ENCODE results near the gene PRRC2C. TPM values are rescaled to one million over a fixed set of nuclear protein-coding genes. Genes with fewer than 3 reads are reported as not detected.
"Not testable (repeated sequence)": the region's sequence is repeated elsewhere in the genome, so short reads cannot be mapped to it uniquely, and the experiment has no call there.

Gene PRRC2C
- total RNA-seq, 2 donors from 2014 or later: 136 to 142 TPM

- Histone ChIP-seq H3K27ac (no peak overlapping the region), H3K4me1 (no peaks in the 10 kb centered on the region), H3K9me3 (no peaks in the 10 kb centered on the region), H3K4me3 (no peak overlapping the region), H3K9ac (ENCODE audit: low read depth in 2 of 2, low read length in 2 of 2) (no peak overlapping the region), H3K36me3 (peaks cover 4% of the 10 kb centered on the region), H3K27me3 (no peaks in the 10 kb centered on the region)
- no peak for TF ChIP-seq CTCF (IDR thresholded peaks at IDR 0.05)
- DNase-seq: no peak
- intact Hi-C loops (cut with DNase I): no loop called here
Observed at GRCh38 chr1:171595324-171595723, 110.0 kb downstream of the PRRC2C start.

GRCh38 chr1:171596119-171596518, 110.8 kb downstream of the PRRC2C start:
- Histone ChIP-seq H3K27me3 (no peaks in the 10 kb centered on the region), H3K9me3 (no peaks in the 10 kb centered on the region), H3K36me3 (peaks cover 4% of the 10 kb centered on the region), H3K27ac (no peak overlapping the region), H3K4me3 (no peak overlapping the region), H3K4me1 (no peaks in the 10 kb centered on the region), H3K9ac (ENCODE audit: low read depth in 2 of 2, low read length in 2 of 2) (no peak overlapping the region)
- no peak for TF ChIP-seq CTCF (IDR thresholded peaks at IDR 0.05)
- intact Hi-C loops (cut with DNase I): no loop called here
- DNase-seq: no peak

- peaks cover 4% of the 10 kb centered on the region for H3K36me3 ChIP-seq
- H3K4me3 ChIP-seq: no peak overlapping the region
- H3K27me3 ChIP-seq: no peaks in the 10 kb centered on the region
- H3K4me1 ChIP-seq: no peaks in the 10 kb centered on the region
- intact Hi-C loops (cut with DNase I): no loop called here
- TF ChIP-seq CTCF (IDR thresholded peaks at IDR 0.05): no peak
- no peak for DNase-seq
- no peak overlapping the region for H3K27ac ChIP-seq
- no peak overlapping the region for H3K9ac ChIP-seq (ENCODE audit: low read depth in 2 of 2, low read length in 2 of 2)
- H3K9me3 ChIP-seq: no peaks in the 10 kb centered on the region
Observed at GRCh38 chr1:171596705-171597104, 111.4 kb downstream of the PRRC2C start.

- Histone ChIP-seq H3K27ac (no peak overlapping the region), H3K4me3 (no peak overlapping the region), H3K36me3 (peaks cover 4% of the 10 kb centered on the region), H3K9me3 (no peaks in the 10 kb centered on the region), H3K4me1 (no peaks in the 10 kb centered on the region), H3K9ac (ENCODE audit: low read depth in 2 of 2, low read length in 2 of 2) (no peak overlapping the region), H3K27me3 (no peaks in the 10 kb centered on the region)
- no peak for DNase-seq
- no peak for TF ChIP-seq CTCF (IDR thresholded peaks at IDR 0.05)
- intact Hi-C loops (cut with DNase I): no loop called here
Observed at GRCh38 chr1:171597203-171597602, 111.9 kb downstream of the PRRC2C start.

- H3K9me3 ChIP-seq; intact Hi-C loops (cut with DNase I); H3K4me3 ChIP-seq; H3K9ac ChIP-seq (ENCODE audit: low read depth in 2 of 2, low read length in 2 of 2); DNase-seq; H3K27ac ChIP-seq; H3K4me1 ChIP-seq; H3K27me3 ChIP-seq; H3K36me3 ChIP-seq: not testable (repeated sequence)
Observed at GRCh38 chr1:171600310-171600709, 115.0 kb downstream of the PRRC2C start.

DNA sequence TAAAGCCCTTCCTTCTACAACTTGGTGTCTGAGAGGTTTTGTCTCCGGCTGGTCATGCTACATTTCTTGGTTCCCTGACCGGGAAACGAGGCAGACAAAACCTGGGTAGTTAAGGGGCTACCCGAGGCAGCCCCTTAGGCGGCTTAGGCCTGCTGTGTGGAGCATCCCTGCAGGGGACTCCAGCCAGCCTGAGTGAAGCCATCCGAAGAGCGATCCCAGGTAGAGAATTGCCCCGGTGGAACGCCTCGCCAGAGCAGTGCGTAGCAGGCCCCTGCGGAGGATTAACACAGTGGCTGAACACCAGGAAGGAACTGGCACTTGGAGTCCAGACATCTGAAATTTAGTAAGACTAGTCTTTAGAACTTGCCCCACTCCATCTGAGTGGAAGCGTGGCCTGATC, 115.5 kb downstream of the PRRC2C start:
- DNase-seq: no peak
- H3K27ac ChIP-seq: no peak overlapping the region
- no peak for TF ChIP-seq CTCF (IDR thresholded peaks at IDR 0.05)
- H3K27me3 ChIP-seq: no peaks in the 10 kb centered on the region
- no peaks in the 10 kb centered on the region for H3K36me3 ChIP-seq
- no peak overlapping the region for H3K9ac ChIP-seq (ENCODE audit: low read depth in 2 of 2, low read length in 2 of 2)
- intact Hi-C loops (cut with DNase I): no loop called here
- H3K9me3 ChIP-seq: no peaks in the 10 kb centered on the region
- H3K4me1 ChIP-seq: no peaks in the 10 kb centered on the region
- no peak overlapping the region for H3K4me3 ChIP-seq

DNA sequence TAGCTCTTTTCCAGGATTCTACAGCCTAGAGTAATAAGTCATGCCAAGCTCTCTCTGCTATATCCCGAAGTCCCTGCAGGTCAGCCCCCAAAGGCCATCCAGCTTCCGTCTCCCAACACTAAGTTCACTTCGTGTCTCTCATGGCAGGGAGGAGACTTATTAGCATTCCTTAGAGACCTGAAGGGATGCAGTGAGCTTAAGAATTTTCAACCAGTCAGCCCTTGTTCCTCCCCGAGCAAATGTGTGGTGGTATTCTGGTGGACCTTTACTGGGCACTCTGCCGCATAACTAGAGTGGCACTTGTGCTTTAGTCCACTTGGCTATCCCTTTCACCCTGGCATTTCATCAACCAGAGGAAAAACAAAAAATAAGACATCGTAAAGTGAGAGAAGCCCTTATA, 117.7 kb downstream of the PRRC2C start:
- H3K27ac ChIP-seq; intact Hi-C loops (cut with DNase I); H3K27me3 ChIP-seq; DNase-seq; H3K9me3 ChIP-seq; H3K36me3 ChIP-seq; H3K4me3 ChIP-seq; H3K9ac ChIP-seq (ENCODE audit: low read depth in 2 of 2, low read length in 2 of 2); H3K4me1 ChIP-seq: not testable (repeated sequence)

All from colonic mucosa (tissue), 4 donors.